Neural cell (in vitro differentiated cells): ENCODE measurements around the gene UTP14C. TPM values are rescaled to one million over a fixed set of nuclear protein-coding genes. Genes with fewer than 3 reads are reported as not detected.

Source experiments
- H2AFZ ChIP-seq: fragments of 200-600, 300-800 bp; sonication (generic), shearing (Covaris generic); 2 replicates; pipeline ENCODE4 v1.6.0; 2014; ENCODE audit warnings: low read depth, mild to moderate bottlenecking, antibody characterized with exemption, low read length, moderate library complexity
- H3F3A ChIP-seq: fragments of 200-600 bp; shearing (Covaris generic); 2 replicates; pipeline ENCODE4 v1.6.1; 2016; ENCODE audit warnings: mild to moderate bottlenecking, moderate library complexity, mixed read lengths, antibody characterized with exemption, low read length; ENCODE audit not compliant: insufficient read depth, poor library complexity, severe bottlenecking
- H3K27ac ChIP-seq: fragments of 200-600, 300-800 bp; sonication (generic), shearing (Covaris generic); 2 replicates; pipeline ENCODE4 v1.5.1; 2014; ENCODE audit warnings: mild to moderate bottlenecking, low read length, moderate library complexity
- H3K27me3 ChIP-seq: fragments of 300-800, 200-600 bp; sonication (generic), shearing (Covaris generic); 2 replicates; pipeline ENCODE4 v1.6.0; 2014; ENCODE audit warnings: mild to moderate bottlenecking, low read depth, low read length, moderate library complexity; ENCODE audit not compliant: insufficient read depth
- H3K36me3 ChIP-seq: fragments of 300-800, 200-600 bp; sonication (generic), shearing (Covaris generic); 2 replicates; pipeline ENCODE4 v1.5.1; 2014; ENCODE audit warnings: mild to moderate bottlenecking, antibody characterized with exemption, low read length, moderate library complexity; ENCODE audit not compliant: insufficient read depth
- H3K4me2 ChIP-seq: fragments of 300-800, 200-600 bp; sonication (generic), shearing (Covaris generic); 2 replicates; pipeline ENCODE4 v1.6.0; 2014; ENCODE audit warnings: mild to moderate bottlenecking, low read length
- H3K4me3 ChIP-seq: fragments of 300-800, 200-600 bp; sonication (generic), shearing (Covaris generic); 2 replicates; pipeline ENCODE4 v1.5.1; 2014; ENCODE audit warnings: mild to moderate bottlenecking, low read length, moderate library complexity
- H3K79me2 ChIP-seq: fragments of 200-600 bp; shearing (Covaris generic); replicated peaks from 2 replicates; pipeline ENCODE4 v1.6.0; 2014; ENCODE audit warnings: mild to moderate bottlenecking, low read length, moderate library complexity; ENCODE audit not compliant: insufficient read depth
- H3K9ac ChIP-seq: fragments of 300-800, 200-600 bp; sonication (generic), shearing (Covaris generic); 2 replicates; pipeline ENCODE4 v1.6.1; 2016; ENCODE audit warnings: mild to moderate bottlenecking, low read length, mixed read lengths
- H3K9me2 ChIP-seq: fragments of 200-600 bp; shearing (Covaris generic); 2 replicates; pipeline ENCODE4 v1.6.1; 2016; ENCODE audit warnings: mild to moderate bottlenecking, low read length, mixed read lengths; ENCODE audit not compliant: insufficient read depth
- H3K9me3 ChIP-seq: fragments of 200-600, 300-800 bp; sonication (generic), shearing (Covaris generic); 2 replicates; pipeline ENCODE4 v1.6.1; 2016; ENCODE audit warnings: mild to moderate bottlenecking, mixed run types, low read length, moderate library complexity, mixed read lengths
- H4K20me1 ChIP-seq: fragments of 200-600 bp; shearing (Covaris generic); 2 replicates; pipeline ENCODE4 v1.6.1; 2016; ENCODE audit warnings: mild to moderate bottlenecking, mixed run types; ENCODE audit not compliant: insufficient read depth
- EP300 ChIP-seq: fragments of 450-650 bp; conservative IDR thresholded peaks from 2 replicates; pipeline ENCODE4 v1.6.1; 2014; ENCODE audit warnings: antibody characterized with exemption, mild to moderate bottlenecking, moderate library complexity; ENCODE audit not compliant: poor library complexity, severe bottlenecking
- EZH2 ChIP-seq: fragments of 200-600, 300-800 bp; shearing (Covaris generic), sonication (generic); IDR thresholded peaks from 2 replicates; pipeline ENCODE4 v1.6.1; 2014; ENCODE audit warnings: antibody characterized with exemption, low read length, borderline replicate concordance, mild to moderate bottlenecking; ENCODE audit not compliant: insufficient read depth, poor library complexity, severe bottlenecking
- MXI1 ChIP-seq: fragments of 450-650 bp; conservative IDR thresholded peaks from 2 replicates; pipeline ENCODE4 v1.6.1; 2014; ENCODE audit warnings: antibody characterized with exemption, mild to moderate bottlenecking; ENCODE audit not compliant: poor library complexity, severe bottlenecking
- POLR2AphosphoS5 ChIP-seq: IDR thresholded peaks from 2 replicates; pipeline ENCODE4 v1.6.1; 2012
- RAD21 ChIP-seq: fragments of 450-650 bp; conservative IDR thresholded peaks from 2 replicates; pipeline ENCODE4 v1.6.1; 2014; ENCODE audit warnings: antibody characterized with exemption, mild to moderate bottlenecking, moderate library complexity
- SMC3 ChIP-seq: fragments of 450-650 bp; conservative IDR thresholded peaks from 2 replicates; pipeline ENCODE4 v1.6.1; 2014; ENCODE audit warnings: antibody characterized with exemption, mild to moderate bottlenecking, moderate library complexity; ENCODE audit not compliant: poor library complexity
- TAF1 ChIP-seq: IDR thresholded peaks from 2 replicates; pipeline ENCODE4 v1.6.1; 2012; ENCODE audit warnings: low read depth
- polyA plus RNA-seq: library from polyadenylated mRNA; depleted of rRNA; stranded (reverse); fragments of >200 nt; gene quantifications from 2 replicates; pipeline ENCODE4 v1.2.3, GENCODE V29; 2014
- TF ChIP-seq, protein P1 (sequence below): fragments of 450-650 bp; IDR thresholded peaks from 2 replicates; pipeline ENCODE4 v1.5.1; 2014; ENCODE audit warnings: antibody characterized with exemption, mild to moderate bottlenecking, moderate library complexity; ENCODE audit not compliant: poor library complexity, severe bottlenecking
- TF ChIP-seq, protein P2 (sequence below): IDR thresholded peaks from 2 replicates; pipeline ENCODE4 v1.6.1; 2012; ENCODE audit warnings: borderline replicate concordance

The UTP14C gene
- polyA plus RNA-seq, 1 donor from 2014 or later = 16.3 TPM

DNA sequence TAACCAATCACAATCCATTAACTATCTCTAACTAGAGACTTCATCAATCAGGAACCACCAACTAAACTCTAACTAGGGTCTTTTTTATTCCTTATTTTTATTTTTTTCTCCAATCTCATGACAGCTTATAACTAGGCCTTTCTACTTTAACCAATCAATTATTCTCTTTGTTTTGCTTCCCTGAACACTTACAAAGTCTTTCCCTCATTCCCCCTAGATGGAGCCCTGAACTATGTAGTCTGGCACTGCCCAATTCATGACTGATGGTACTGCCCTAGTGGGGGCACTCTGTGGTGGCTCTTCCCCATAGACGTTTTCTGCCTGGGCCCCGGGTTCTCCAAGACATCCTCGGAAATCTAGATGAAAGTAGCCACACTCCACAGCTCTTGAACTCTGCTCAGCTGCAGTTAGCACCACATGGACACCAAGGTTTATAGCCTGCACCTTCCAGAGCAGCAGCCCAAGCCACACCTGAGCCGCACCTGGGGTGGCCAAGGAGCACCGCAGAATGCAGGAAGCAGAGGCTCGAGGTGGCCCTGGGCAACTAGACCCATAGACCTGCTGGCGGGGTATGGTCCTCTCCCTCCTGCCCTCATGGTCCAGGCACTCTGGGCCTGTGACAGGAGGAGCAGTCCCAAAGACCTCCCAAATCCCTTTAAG is 19.9 kb upstream of the UTP14C start:
- H3K9me3 ChIP-seq = no peaks in the 10 kb centered on the region
- no peak overlapping the region for H3K4me3 ChIP-seq
- no peak overlapping the region for H3K9ac ChIP-seq
- no peaks in the 10 kb centered on the region for H3K36me3 ChIP-seq
- H4K20me1 ChIP-seq = no peaks in the 10 kb centered on the region
- H3K27me3 ChIP-seq = no peaks in the 10 kb centered on the region
- H3K27ac ChIP-seq = no peak overlapping the region
- no peaks in the 10 kb centered on the region for H3F3A ChIP-seq
- no peaks in the 10 kb centered on the region for H3K9me2 ChIP-seq
- H3K4me2 ChIP-seq = no peak overlapping the region
- H2AFZ ChIP-seq = no peak overlapping the region
- peaks cover 2% of the 10 kb centered on the region for H3K79me2 ChIP-seq
- TF ChIP-seq SMC3 = no peak
- no peak for TF ChIP-seq MXI1
- no peak for TF ChIP-seq POLR2AphosphoS5
- TF ChIP-seq TAF1 = no peak
- no peak for TF ChIP-seq RAD21
- no peak for TF ChIP-seq EZH2
- TF ChIP-seq, protein P1, sequence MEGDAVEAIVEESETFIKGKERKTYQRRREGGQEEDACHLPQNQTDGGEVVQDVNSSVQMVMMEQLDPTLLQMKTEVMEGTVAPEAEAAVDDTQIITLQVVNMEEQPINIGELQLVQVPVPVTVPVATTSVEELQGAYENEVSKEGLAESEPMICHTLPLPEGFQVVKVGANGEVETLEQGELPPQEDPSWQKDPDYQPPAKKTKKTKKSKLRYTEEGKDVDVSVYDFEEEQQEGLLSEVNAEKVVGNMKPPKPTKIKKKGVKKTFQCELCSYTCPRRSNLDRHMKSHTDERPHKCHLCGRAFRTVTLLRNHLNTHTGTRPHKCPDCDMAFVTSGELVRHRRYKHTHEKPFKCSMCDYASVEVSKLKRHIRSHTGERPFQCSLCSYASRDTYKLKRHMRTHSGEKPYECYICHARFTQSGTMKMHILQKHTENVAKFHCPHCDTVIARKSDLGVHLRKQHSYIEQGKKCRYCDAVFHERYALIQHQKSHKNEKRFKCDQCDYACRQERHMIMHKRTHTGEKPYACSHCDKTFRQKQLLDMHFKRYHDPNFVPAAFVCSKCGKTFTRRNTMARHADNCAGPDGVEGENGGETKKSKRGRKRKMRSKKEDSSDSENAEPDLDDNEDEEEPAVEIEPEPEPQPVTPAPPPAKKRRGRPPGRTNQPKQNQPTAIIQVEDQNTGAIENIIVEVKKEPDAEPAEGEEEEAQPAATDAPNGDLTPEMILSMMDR = no peak
- TF ChIP-seq, protein P2, sequence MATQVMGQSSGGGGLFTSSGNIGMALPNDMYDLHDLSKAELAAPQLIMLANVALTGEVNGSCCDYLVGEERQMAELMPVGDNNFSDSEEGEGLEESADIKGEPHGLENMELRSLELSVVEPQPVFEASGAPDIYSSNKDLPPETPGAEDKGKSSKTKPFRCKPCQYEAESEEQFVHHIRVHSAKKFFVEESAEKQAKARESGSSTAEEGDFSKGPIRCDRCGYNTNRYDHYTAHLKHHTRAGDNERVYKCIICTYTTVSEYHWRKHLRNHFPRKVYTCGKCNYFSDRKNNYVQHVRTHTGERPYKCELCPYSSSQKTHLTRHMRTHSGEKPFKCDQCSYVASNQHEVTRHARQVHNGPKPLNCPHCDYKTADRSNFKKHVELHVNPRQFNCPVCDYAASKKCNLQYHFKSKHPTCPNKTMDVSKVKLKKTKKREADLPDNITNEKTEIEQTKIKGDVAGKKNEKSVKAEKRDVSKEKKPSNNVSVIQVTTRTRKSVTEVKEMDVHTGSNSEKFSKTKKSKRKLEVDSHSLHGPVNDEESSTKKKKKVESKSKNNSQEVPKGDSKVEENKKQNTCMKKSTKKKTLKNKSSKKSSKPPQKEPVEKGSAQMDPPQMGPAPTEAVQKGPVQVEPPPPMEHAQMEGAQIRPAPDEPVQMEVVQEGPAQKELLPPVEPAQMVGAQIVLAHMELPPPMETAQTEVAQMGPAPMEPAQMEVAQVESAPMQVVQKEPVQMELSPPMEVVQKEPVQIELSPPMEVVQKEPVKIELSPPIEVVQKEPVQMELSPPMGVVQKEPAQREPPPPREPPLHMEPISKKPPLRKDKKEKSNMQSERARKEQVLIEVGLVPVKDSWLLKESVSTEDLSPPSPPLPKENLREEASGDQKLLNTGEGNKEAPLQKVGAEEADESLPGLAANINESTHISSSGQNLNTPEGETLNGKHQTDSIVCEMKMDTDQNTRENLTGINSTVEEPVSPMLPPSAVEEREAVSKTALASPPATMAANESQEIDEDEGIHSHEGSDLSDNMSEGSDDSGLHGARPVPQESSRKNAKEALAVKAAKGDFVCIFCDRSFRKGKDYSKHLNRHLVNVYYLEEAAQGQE = no peak
- TF ChIP-seq EP300 = no peak

DNA sequence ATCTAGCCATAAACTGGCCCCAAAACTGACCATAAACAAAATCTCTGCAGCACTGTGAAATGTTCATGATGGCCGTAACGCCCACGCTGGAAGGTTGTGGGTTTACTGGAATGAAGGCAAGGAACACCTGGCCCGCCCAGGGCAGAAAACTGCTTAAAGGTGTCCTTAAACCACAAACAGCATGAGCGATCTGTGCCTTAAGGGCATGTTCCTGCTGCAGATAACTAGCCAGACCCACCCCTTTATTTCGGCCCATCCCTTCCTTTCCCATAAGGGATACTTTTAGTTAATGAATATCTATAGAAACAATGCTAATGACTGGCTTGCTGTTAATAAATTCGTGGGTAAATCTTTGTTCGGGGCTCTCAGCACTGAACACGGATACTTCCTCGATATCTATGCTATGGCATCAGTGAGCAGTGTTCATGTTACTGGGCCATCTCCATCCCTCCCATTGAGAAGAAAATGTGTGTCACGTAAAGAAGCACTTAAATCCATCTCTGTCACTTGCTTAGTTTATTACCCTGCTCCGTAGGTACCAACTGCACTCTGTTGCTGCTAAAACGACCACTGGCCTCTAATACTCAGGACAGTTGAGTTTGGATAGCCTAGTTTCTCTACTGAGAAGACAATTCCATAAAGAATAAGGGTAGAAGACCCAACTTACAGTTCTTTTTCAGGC is 18.5 kb upstream of the UTP14C start:
- peaks cover 14% of the 10 kb centered on the region for H3K79me2 ChIP-seq
- H3K9me3 ChIP-seq = no peaks in the 10 kb centered on the region
- H3K36me3 ChIP-seq = no peaks in the 10 kb centered on the region
- no peaks in the 10 kb centered on the region for H4K20me1 ChIP-seq
- no peak overlapping the region for H2AFZ ChIP-seq
- no peak overlapping the region for H3K27ac ChIP-seq
- no peak overlapping the region for H3K4me3 ChIP-seq
- H3K9me2 ChIP-seq = no peaks in the 10 kb centered on the region
- H3K4me2 ChIP-seq = no peak overlapping the region
- H3K9ac ChIP-seq = no peak overlapping the region
- H3K27me3 ChIP-seq = no peaks in the 10 kb centered on the region
- TF ChIP-seq EP300 (no peak), TAF1 (no peak), EZH2 (no peak), POLR2AphosphoS5 (no peak), MXI1 (no peak), SMC3 (no peak), RAD21 (no peak)
- TF ChIP-seq, protein P2 = no peak
- TF ChIP-seq, protein P1 = no peak
- H3F3A ChIP-seq = no peaks in the 10 kb centered on the region
